Karpas-422 (cell line): Measurements from ENCODE around the gene AGPAT3. TPM values are rescaled to one million over a fixed set of nuclear protein-coding genes. Genes with fewer than 3 reads are reported as not detected.

Experiments
- DNase-seq: peaks from one replicate; pipeline ENCODE4 v3.0.0-alpha.2; 2015
- H2AFZ ChIP-seq: fragments of 200-600 bp; sonication (generic); 2 replicates; pipeline ENCODE4 v1.6.1; 2014; ENCODE audit warnings: antibody characterized with exemption, low read length, mixed read lengths
- H3K27ac ChIP-seq: fragments of 200-600 bp; sonication (generic); 2 replicates; pipeline ENCODE4 v1.5.1; 2014; ENCODE audit warnings: mild to moderate bottlenecking, low read length, moderate library complexity
- H3K27me3 ChIP-seq: fragments of 200-600 bp; sonication (generic); 2 replicates; pipeline ENCODE4 v1.6.1; 2014; ENCODE audit warnings: low read length, mixed read lengths
- H3K36me3 ChIP-seq: fragments of 200-600 bp; sonication (generic); 2 replicates; pipeline ENCODE4 v1.6.1; 2014; ENCODE audit warnings: low read length, mixed read lengths; ENCODE audit not compliant: insufficient read depth
- H3K4me1 ChIP-seq: fragments of 200-600 bp; sonication (generic); 2 replicates; pipeline ENCODE4 v1.6.1; 2014; ENCODE audit warnings: mild to moderate bottlenecking, low read length, mixed read lengths
- H3K4me2 ChIP-seq: fragments of 200-600 bp; sonication (generic); 2 replicates; pipeline ENCODE4 v1.6.1; 2014; ENCODE audit warnings: low read length, low read depth, mild to moderate bottlenecking; ENCODE audit not compliant: poor library complexity, severe bottlenecking
- H3K4me3 ChIP-seq: fragments of 200-600 bp; sonication (generic); 2 replicates; pipeline ENCODE4 v1.5.1; 2014; ENCODE audit warnings: mild to moderate bottlenecking, antibody characterized with exemption, low read length, mixed read lengths
- H3K79me2 ChIP-seq: fragments of 200-600 bp; sonication (generic); 2 replicates; pipeline ENCODE4 v1.6.1; 2014; ENCODE audit warnings: mild to moderate bottlenecking, low read length, mixed read lengths
- H3K9ac ChIP-seq: fragments of 200-600 bp; sonication (generic); 2 replicates; pipeline ENCODE4 v1.6.0; 2014; ENCODE audit warnings: low read length
- H3K9me2 ChIP-seq: fragments of 200-600 bp; sonication (generic), shearing (Covaris generic); replicated peaks from 2 replicates; pipeline ENCODE4 v1.6.0; 2014; ENCODE audit warnings: mild to moderate bottlenecking, low read length, moderate library complexity; ENCODE audit not compliant: insufficient read depth
- H3K9me3 ChIP-seq: fragments of 300-700, 200-600 bp; sonication (generic); 2 replicates; pipeline ENCODE4 v1.6.1; 2014; ENCODE audit warnings: low read length, mixed read lengths
- H4K20me1 ChIP-seq: fragments of 200-600 bp; sonication (generic); 2 replicates; pipeline ENCODE4 v1.6.1; 2014; ENCODE audit warnings: mild to moderate bottlenecking, antibody characterized with exemption, low read length, low read depth; ENCODE audit not compliant: insufficient read depth
- total RNA-seq: library from RNA; depleted of rRNA; stranded (reverse); fragments of >200 nt; shearing (Covaris generic); gene quantifications from 2 replicates; pipeline ENCODE4 v1.2.3, GENCODE V29; 2014; ENCODE audit warnings: low replicate concordance

The AGPAT3 gene
- total RNA-seq, 1 experiment from 2014 or later, result 29.0 TPM

DNA sequence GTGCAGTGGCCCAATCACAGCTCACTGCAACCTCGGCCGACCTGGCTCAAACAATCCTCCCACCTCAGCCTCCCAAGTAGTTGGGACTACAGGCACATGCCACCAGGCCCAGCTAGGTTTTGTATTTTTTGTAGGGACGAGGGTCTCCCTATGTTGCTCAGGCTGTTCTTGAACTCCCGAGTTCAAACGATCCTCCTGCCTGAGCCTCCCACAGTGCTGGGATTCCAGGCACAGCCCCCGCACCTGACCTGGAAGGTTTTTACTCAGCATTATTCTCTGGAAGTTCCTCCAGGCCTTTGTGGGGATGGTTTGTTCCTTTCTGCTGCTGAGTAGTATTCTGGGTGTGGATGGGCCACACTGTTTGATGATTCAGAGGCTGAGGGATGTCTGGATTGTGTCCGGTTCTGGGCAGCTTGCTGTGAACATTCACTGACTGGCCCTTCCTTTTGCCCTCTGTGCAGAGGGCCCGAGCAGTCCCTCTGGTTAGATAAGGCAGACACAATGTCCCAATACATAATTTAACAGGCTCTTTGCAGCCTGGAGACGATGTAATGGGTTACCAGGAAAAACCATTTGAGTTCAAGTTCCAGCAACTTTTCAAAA, 141.1 kb downstream of the AGPAT3 start:
- no peaks in the 10 kb centered on the region for H3K9me3 ChIP-seq
- H3K36me3 ChIP-seq, result no peaks in the 10 kb centered on the region
- no peak overlapping the region for H2AFZ ChIP-seq
- peaks cover 4% of the 10 kb centered on the region for H3K4me1 ChIP-seq
- H3K4me3 ChIP-seq, result no peak overlapping the region
- no peaks in the 10 kb centered on the region for H3K9me2 ChIP-seq
- no peak overlapping the region for H3K9ac ChIP-seq
- H3K27ac ChIP-seq, result no peak overlapping the region
- no peaks in the 10 kb centered on the region for H4K20me1 ChIP-seq
- no peaks in the 10 kb centered on the region for H3K27me3 ChIP-seq
- no peak for DNase-seq
- H3K79me2 ChIP-seq, result peaks cover 3% of the 10 kb centered on the region; the same call in 1 of the 2 replicates
- H3K4me2 ChIP-seq, result no peak overlapping the region

GRCh38 chr21:44006656-44007055, 141.6 kb downstream of the AGPAT3 start:
- H3K27ac ChIP-seq, result no peak overlapping the region
- no peaks in the 10 kb centered on the region for H3K27me3 ChIP-seq
- no peak overlapping the region for H3K4me3 ChIP-seq
- H3K4me1 ChIP-seq, result peaks cover 7% of the 10 kb centered on the region
- no peak overlapping the region for H2AFZ ChIP-seq
- no peaks in the 10 kb centered on the region for H3K9me2 ChIP-seq
- H3K36me3 ChIP-seq, result no peaks in the 10 kb centered on the region
- no peaks in the 10 kb centered on the region for H4K20me1 ChIP-seq
- no peak overlapping the region for H3K4me2 ChIP-seq
- DNase-seq, result no peak
- no peak overlapping the region for H3K9ac ChIP-seq
- H3K79me2 ChIP-seq, result peaks cover 6% of the 10 kb centered on the region
- H3K9me3 ChIP-seq, result no peaks in the 10 kb centered on the region

DNA sequence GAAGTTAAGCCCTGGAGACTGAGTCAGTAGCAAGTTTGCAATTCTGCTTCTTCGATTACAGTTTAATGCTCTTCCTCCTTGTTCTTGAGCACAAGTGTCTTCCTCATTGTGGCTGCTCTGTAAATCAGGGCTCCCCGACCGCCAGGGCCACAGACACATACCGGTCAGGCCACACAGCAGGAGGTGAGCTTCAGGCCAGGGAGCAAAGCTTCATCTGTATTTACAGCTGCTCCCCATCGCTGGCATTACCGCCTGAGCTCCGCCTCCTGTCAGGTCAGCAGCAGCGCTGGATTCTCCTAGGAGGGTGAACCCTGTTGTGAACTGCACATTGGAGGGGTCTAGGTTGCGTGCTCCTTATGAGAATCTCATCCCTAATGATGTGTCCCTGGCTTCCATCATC, 145.4 kb downstream of the AGPAT3 start:
- Histone ChIP-seq H3K36me3 (no peaks in the 10 kb centered on the region), H2AFZ (no peak overlapping the region), H3K9me2 (no peaks in the 10 kb centered on the region), H3K4me2 (peak overlapping the region; percentile 88), H3K9ac (no peak overlapping the region), H4K20me1 (peaks cover 16% of the 10 kb centered on the region), H3K79me2 (peaks cover 37% of the 10 kb centered on the region), H3K4me1 (peaks cover 28% of the 10 kb centered on the region), H3K27me3 (no peaks in the 10 kb centered on the region), H3K27ac (no peak overlapping the region), H3K9me3 (no peaks in the 10 kb centered on the region), H3K4me3 (no peak overlapping the region)
- DNase-seq, result no peak

DNA sequence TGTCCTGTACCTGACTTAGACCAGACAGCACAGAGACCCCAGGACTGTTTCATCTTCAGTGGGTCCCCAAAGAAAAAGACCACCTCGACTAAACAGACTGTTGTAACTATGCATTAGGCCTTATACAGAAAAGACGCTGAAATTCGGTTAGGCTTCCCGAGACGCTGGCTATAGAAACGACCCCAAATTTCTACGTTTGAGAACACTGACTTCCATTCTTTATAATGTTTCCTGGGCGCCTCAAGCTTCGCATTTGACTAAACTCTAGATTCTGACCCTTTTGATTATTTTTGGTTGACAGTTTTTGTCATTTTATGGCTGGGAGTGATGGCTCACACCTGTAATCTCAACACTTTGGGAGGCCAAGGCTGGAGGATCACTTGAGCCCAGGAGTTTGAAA, 146.1 kb downstream of the AGPAT3 start:
- Histone ChIP-seq H3K4me1 (peaks cover 31% of the 10 kb centered on the region), H3K27me3 (no peaks in the 10 kb centered on the region), H2AFZ (no peak overlapping the region), H4K20me1 (peaks cover 16% of the 10 kb centered on the region), H3K79me2 (peaks cover 44% of the 10 kb centered on the region), H3K9me2 (no peaks in the 10 kb centered on the region), H3K27ac (no peak overlapping the region), H3K36me3 (no peaks in the 10 kb centered on the region), H3K9ac (peak overlapping the region; percentile 94), H3K4me3 (peak overlapping the region; percentile 89), H3K4me2 (peak overlapping the region; percentile 88), H3K9me3 (no peaks in the 10 kb centered on the region)
- DNase-seq, result no peak

DNA sequence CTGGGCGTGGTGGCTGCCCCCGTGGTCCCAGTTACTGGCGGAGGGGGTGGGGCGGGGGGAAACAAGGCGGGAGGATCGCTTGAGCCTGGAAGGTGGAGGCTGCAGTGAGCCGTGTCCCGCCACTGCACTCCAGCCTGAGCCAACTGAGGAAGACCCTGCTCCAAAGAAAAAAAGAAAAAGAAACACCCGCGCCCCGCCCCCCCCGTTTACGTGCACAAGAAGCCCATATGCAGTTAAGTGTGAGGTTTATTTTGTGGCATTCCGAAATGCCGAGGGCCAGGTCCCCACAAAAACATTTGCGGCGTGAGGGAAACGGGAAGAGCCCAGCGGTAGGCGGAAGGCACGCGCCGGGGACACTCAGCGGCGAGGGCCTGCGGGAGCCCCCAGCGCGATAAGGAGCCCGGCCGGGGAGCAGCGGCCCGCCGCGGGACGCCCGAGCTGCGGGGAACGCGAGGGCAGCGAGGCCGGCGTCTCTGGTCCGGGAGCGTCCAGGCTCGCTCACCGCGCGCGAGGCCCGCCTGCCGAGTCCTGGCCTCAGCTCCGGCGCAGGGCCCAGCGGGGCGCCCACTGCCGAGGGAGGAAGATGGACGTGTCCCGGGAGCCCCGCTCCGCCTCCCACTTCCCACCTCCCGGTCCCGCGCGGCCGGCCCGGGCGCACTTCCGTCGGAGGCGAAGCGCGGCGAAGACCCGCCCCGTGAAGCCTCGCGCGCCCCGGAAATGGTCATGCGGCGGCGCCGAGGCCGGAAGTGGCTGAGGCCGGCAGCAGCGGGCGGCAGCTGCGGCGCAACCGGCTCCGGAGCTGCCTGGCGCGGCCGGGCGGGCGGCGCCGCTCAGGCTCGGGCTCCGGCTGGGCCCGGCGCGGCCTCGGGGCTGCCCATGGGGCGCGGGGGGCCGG, 146.8 kb downstream of the AGPAT3 start, which contains the start of gene TRAPPC10:
TSS of gene TRAPPC10 (plus strand) at position 731 of the 895 bp plus-strand sequence. CDS start 185 bp downstream, outside the sequence.
- DNase-seq, result peak; percentile 94
- Histone ChIP-seq H3K36me3 (no peaks in the 10 kb centered on the region), H3K79me2 (peaks cover 51% of the 10 kb centered on the region), H3K4me1 (peaks cover 31% of the 10 kb centered on the region), H3K27me3 (no peaks in the 10 kb centered on the region), H4K20me1 (peaks cover 16% of the 10 kb centered on the region), H2AFZ (no peak within 1 kb of the TSS; the same call in 1 of the 2 replicates), H3K9me2 (no peaks in the 10 kb centered on the region), H3K27ac (peak within 1 kb of the TSS; percentile 26), H3K9ac (peak within 1 kb of the TSS; percentile 94), H3K4me3 (peak within 1 kb of the TSS; percentile 92), H3K9me3 (no peaks in the 10 kb centered on the region), H3K4me2 (peak within 1 kb of the TSS; percentile 97)

- Histone ChIP-seq H3K4me1 (peaks cover 31% of the 10 kb centered on the region), H3K27me3 (no peaks in the 10 kb centered on the region), H3K9me2 (no peaks in the 10 kb centered on the region), H3K9ac (peak overlapping the region; percentile 84), H3K9me3 (no peaks in the 10 kb centered on the region), H3K79me2 (peaks cover 60% of the 10 kb centered on the region), H3K27ac (peak overlapping the region; percentile 24), H4K20me1 (peaks cover 19% of the 10 kb centered on the region), H3K36me3 (no peaks in the 10 kb centered on the region), H3K4me2 (peak overlapping the region; percentile 97), H3K4me3 (peak overlapping the region; percentile 92), H2AFZ (no peak overlapping the region)
- peak; percentile 88 for DNase-seq
Measured at GRCh38 chr21:44012474-44013379, 147.7 kb downstream of the AGPAT3 start.

DNA sequence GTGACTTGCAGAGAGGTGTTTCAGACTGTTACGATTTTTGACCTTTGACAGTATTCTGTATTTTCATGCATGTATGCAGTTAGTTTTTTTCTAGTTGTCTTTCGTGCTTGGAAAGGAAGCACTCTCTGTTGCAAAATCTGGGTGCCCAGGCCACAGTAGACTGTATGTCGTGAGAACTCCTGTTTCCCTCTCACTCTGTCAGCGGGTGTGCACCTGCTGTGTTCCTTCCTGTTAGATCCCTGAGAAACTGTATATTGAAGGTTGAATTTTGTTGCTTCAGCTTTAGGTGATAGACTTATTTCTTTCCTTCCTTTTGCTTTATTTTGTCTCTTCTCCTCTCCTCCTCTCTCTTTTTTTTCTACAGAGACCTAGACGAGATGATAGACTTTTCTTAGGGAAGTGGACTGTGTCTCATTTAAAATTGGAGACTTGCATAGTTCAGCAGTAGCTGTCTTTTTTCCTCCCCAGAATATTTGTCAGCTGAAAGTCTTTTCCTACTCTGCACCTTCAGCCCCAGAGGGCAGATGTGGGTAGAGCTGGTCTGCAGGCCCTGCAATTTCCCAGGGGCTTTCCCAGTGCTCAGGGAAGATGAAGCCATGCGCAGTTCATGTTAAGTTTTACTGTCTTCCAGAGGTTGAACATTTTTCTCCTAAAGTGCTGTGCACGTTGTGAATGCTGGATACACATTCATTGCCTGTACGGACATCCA, 148.5 kb downstream of the AGPAT3 start:
- no peak for DNase-seq
- H4K20me1 ChIP-seq, result peaks cover 21% of the 10 kb centered on the region
- peaks cover 68% of the 10 kb centered on the region for H3K79me2 ChIP-seq
- H3K4me2 ChIP-seq, result peak overlapping the region; percentile 97
- no peak overlapping the region for H2AFZ ChIP-seq
- H3K36me3 ChIP-seq, result no peaks in the 10 kb centered on the region
- H3K9ac ChIP-seq, result peak overlapping the region; percentile 84
- H3K27ac ChIP-seq, result peak overlapping the region; percentile 24
- H3K4me3 ChIP-seq, result peak overlapping the region; percentile 92
- peaks cover 31% of the 10 kb centered on the region for H3K4me1 ChIP-seq
- H3K9me2 ChIP-seq, result no peaks in the 10 kb centered on the region
- H3K27me3 ChIP-seq, result no peaks in the 10 kb centered on the region
- H3K9me3 ChIP-seq, result no peaks in the 10 kb centered on the region
